Activated gamma-delta T cell treated with Interleukin-2 at 50 U/mL for 16 hours (primary cell): Measurements from ENCODE around the gene WNK2.
"Not testable (repeated sequence)": the region's sequence is repeated elsewhere in the genome, so short reads cannot be mapped to it uniquely, and the experiment has no call there.

Experiments
- DNase-seq: peaks from one replicate; pipeline ENCODE4 v3.0.0-alpha.2; 2020

The WNK2 gene

GRCh38 chr9:93244101-93244500 lies 60.2 kb downstream of the WNK2 start:
- no peak for DNase-seq

- no peak for DNase-seq
Observed at GRCh38 chr9:93244510-93245436, 60.8 kb downstream of the WNK2 start.

GRCh38 chr9:93245437-93245970 lies 61.6 kb downstream of the WNK2 start:
- no peak for DNase-seq

GRCh38 chr9:93246111-93246510 lies 62.2 kb downstream of the WNK2 start:
- no peak for DNase-seq

GRCh38 chr9:93246526-93246925 lies 62.6 kb downstream of the WNK2 start:
- DNase-seq = no peak

- no peak for DNase-seq
Observed at GRCh38 chr9:93247099-93247865, 63.3 kb downstream of the WNK2 start.

GRCh38 chr9:93247892-93248291 lies 64.0 kb downstream of the WNK2 start:
- no peak for DNase-seq

- DNase-seq = no peak
Observed at GRCh38 chr9:93248386-93249040, 64.6 kb downstream of the WNK2 start.

GRCh38 chr9:93250185-93250584 lies 66.2 kb downstream of the WNK2 start:
- DNase-seq = no peak

- DNase-seq = not testable (repeated sequence)
Observed at GRCh38 chr9:93251309-93251708, 67.4 kb downstream of the WNK2 start.

- DNase-seq = no peak
Observed at GRCh38 chr9:93252116-93252780, 68.3 kb downstream of the WNK2 start.

- DNase-seq = no peak
Observed at GRCh38 chr9:93252781-93253530, 69.0 kb downstream of the WNK2 start.

- DNase-seq = no peak
Observed at GRCh38 chr9:93253633-93254032, 69.7 kb downstream of the WNK2 start.

- no peak for DNase-seq
Observed at GRCh38 chr9:93254061-93254481, 70.1 kb downstream of the WNK2 start.

- no peak for DNase-seq
Observed at GRCh38 chr9:93254806-93255493, 71.0 kb downstream of the WNK2 start.

- no peak for DNase-seq
Observed at GRCh38 chr9:93255494-93255867, 71.5 kb downstream of the WNK2 start.

- DNase-seq = no peak
Observed at GRCh38 chr9:93255994-93256877, 72.3 kb downstream of the WNK2 start.

- DNase-seq = no peak
Observed at GRCh38 chr9:93256878-93257807, 73.2 kb downstream of the WNK2 start.

GRCh38 chr9:93257808-93258331 lies 73.9 kb downstream of the WNK2 start:
- no peak for DNase-seq
